Subcutaneous abdominal adipose tissue (tissue), 5 donors: ENCODE measurements around the gene SBNO2.
"Not testable (repeated sequence)": the region's sequence is repeated elsewhere in the genome, so short reads cannot be mapped to it uniquely, and the experiment has no call there.

ENCODE experiments used
- H3K27ac ChIP-seq: one replicate; pipeline ENCODE4 v1.7.0; 2013; ENCODE audit warnings: low read depth, mild to moderate bottlenecking, inconsistent platforms, low read length, moderate library complexity
- H3K27me3 ChIP-seq, 5 donors: one replicate each; pipeline ENCODE4 v1.7.0; 2013; ENCODE audit warnings: low read length in 5 of 5, inconsistent platforms in 1 of 5; ENCODE audit not compliant: control insufficient read depth in 5 of 5, insufficient read depth in 4 of 5
- H3K36me3 ChIP-seq, 5 donors: one replicate each; pipeline ENCODE4 v1.7.0; 2013; ENCODE audit warnings: low read length in 5 of 5; ENCODE audit not compliant: control insufficient read depth in 5 of 5, insufficient read depth in 5 of 5
- H3K4me1 ChIP-seq, 5 donors: one replicate each; pipeline ENCODE4 v1.7.0; 2013; ENCODE audit warnings: low read length in 5 of 5, mild to moderate bottlenecking in 3 of 5, moderate library complexity in 1 of 5; ENCODE audit not compliant: control insufficient read depth in 5 of 5, insufficient read depth in 5 of 5
- H3K4me3 ChIP-seq, 5 donors: one replicate each; pipeline ENCODE4 v1.7.0; 2013; ENCODE audit warnings: low read length in 5 of 5, low read depth in 1 of 5
- H3K9ac ChIP-seq, 5 donors: one replicate each; pipeline ENCODE4 v1.7.0; 2013; ENCODE audit warnings: low read length in 5 of 5, mild to moderate bottlenecking in 4 of 5, moderate library complexity in 3 of 5
- H3K9me3 ChIP-seq, 5 donors: one replicate each; pipeline ENCODE4 v1.7.0; 2013; ENCODE audit warnings: low read length in 5 of 5; ENCODE audit not compliant: control insufficient read depth in 5 of 5
- donor health status: healthy.
- donor health status: healthy.
- donor health status: healthy.
- donor health status: healthy.
- donor health status: healthy.

The SBNO2 gene

GRCh38 chr19:1206864-1207450 lies 32.9 kb upstream of the SBNO2 start:
- Histone ChIP-seq H3K36me3 (peaks cover 0 to 7% (median 3%) of the 10 kb centered on the region in 5 donors), H3K4me1 (peaks cover 7 to 76% (median 70%) of the 10 kb centered on the region in 5 donors), H3K27me3 (no peaks in the 10 kb centered on the region), H3K27ac (peak overlapping the region; percentile 77), H3K4me3 (peak overlapping the region; percentile 64 to 75 (median 73)), H3K9me3 (no peaks in the 10 kb centered on the region), H3K9ac (peak overlapping the region; percentile 76 to 84 (median 82))

- Histone ChIP-seq H3K27ac (peak overlapping the region; percentile 77), H3K4me1 (peaks cover 7 to 69% (median 63%) of the 10 kb centered on the region in 5 donors), H3K36me3 (peaks cover 0 to 7% (median 3%) of the 10 kb centered on the region in 5 donors), H3K4me3 (peak overlapping the region; percentile 64 to 75 (median 73)), H3K9me3 (no peaks in the 10 kb centered on the region), H3K27me3 (no peaks in the 10 kb centered on the region), H3K9ac (peak overlapping the region; percentile 76 to 84 (median 82))
These were observed 32.2 kb upstream of the SBNO2 start for GRCh38 chr19:1206150-1206863.

- Histone ChIP-seq H3K9me3 (no peaks in the 10 kb centered on the region), H3K27ac (peak within 1 kb of the TSS; percentile 82), H3K27me3 (no peaks in the 10 kb centered on the region), H3K9ac (peak within 1 kb of the TSS in 4 of 5 donors; percentile 76 to 84 (median 82)), H3K36me3 (peaks cover 0 to 7% (median 3%) of the 10 kb centered on the region in 5 donors), H3K4me1 (peaks cover 7 to 66% (median 60%) of the 10 kb centered on the region in 5 donors), H3K4me3 (peak within 1 kb of the TSS; percentile 64 to 75 (median 73))
These were observed 31.3 kb upstream of the SBNO2 start, which contains the start of gene STK11 for GRCh38 chr19:1205114-1206099. TSS of gene STK11 (plus strand) at chr19:1205778. CDS start at chr19:1206914, 1,136 bp downstream.

- not testable (repeated sequence) for H3K27ac ChIP-seq, H3K9me3 ChIP-seq, H3K4me3 ChIP-seq, H3K27me3 ChIP-seq, H3K36me3 ChIP-seq, H3K9ac ChIP-seq
- peaks cover 3 to 27% (median 24%) of the 10 kb centered on the region in 5 donors for H3K4me1 ChIP-seq
These were observed 26.5 kb upstream of the SBNO2 start for GRCh38 chr19:1200614-1201013.

- no peaks in the 10 kb centered on the region for H3K27me3 ChIP-seq
- no peaks in the 10 kb centered on the region for H3K9me3 ChIP-seq
- H3K4me3 ChIP-seq: no peak overlapping the region
- no peak overlapping the region for H3K9ac ChIP-seq
- no peak overlapping the region for H3K27ac ChIP-seq
- peaks cover 3 to 19% (median 17%) of the 10 kb centered on the region in 5 donors for H3K4me1 ChIP-seq
- H3K36me3 ChIP-seq: no peaks in the 10 kb centered on the region
These were observed 25.5 kb upstream of the SBNO2 start for GRCh38 chr19:1199531-1199930.

- no peaks in the 10 kb centered on the region for H3K27me3 ChIP-seq
- peaks cover 0 to 4% (median 0%) of the 10 kb centered on the region in 5 donors for H3K4me1 ChIP-seq
- H3K9me3 ChIP-seq: no peaks in the 10 kb centered on the region
- no peak overlapping the region for H3K4me3 ChIP-seq
- no peak overlapping the region for H3K27ac ChIP-seq
- no peaks in the 10 kb centered on the region for H3K36me3 ChIP-seq
- H3K9ac ChIP-seq: no peak overlapping the region
These were observed 15.4 kb upstream of the SBNO2 start for GRCh38 chr19:1189419-1189818.

- Histone ChIP-seq H3K27ac (no peak overlapping the region), H3K9ac (peak overlapping the region in 1 of 5 donors; percentile 10), H3K4me3 (no peak overlapping the region)
These were observed 9.6 kb upstream of the SBNO2 start for GRCh38 chr19:1183543-1184172.

GRCh38 chr19:1182727-1183126 lies 8.7 kb upstream of the SBNO2 start:
- no peaks in the 10 kb centered on the region for H3K36me3 ChIP-seq
- H3K4me1 ChIP-seq: peaks cover 5 to 14% (median 9%) of the 10 kb centered on the region in 5 donors
- H3K4me3 ChIP-seq: no peak overlapping the region
- no peaks in the 10 kb centered on the region for H3K9me3 ChIP-seq
- no peak overlapping the region for H3K9ac ChIP-seq
- H3K27ac ChIP-seq: no peak overlapping the region
- H3K27me3 ChIP-seq: no peaks in the 10 kb centered on the region

More at GRCh38 chr19:1183543-1184172, 9.6 kb upstream of the SBNO2 start:
- peaks cover 5 to 11% (median 9%) of the 10 kb centered on the region in 5 donors for H3K4me1 ChIP-seq
- no peaks in the 10 kb centered on the region for H3K9me3 ChIP-seq
- no peaks in the 10 kb centered on the region for H3K36me3 ChIP-seq
- H3K27me3 ChIP-seq: no peaks in the 10 kb centered on the region

GRCh38 chr19:1182068-1182467 lies 8.0 kb upstream of the SBNO2 start:
- Histone ChIP-seq H3K9me3 (no peaks in the 10 kb centered on the region), H3K27me3 (no peaks in the 10 kb centered on the region), H3K9ac (no peak overlapping the region), H3K4me3 (no peak overlapping the region), H3K36me3 (no peaks in the 10 kb centered on the region), H3K27ac (no peak overlapping the region), H3K4me1 (peaks cover 7 to 21% (median 15%) of the 10 kb centered on the region in 5 donors)
